Ecto neural progenitor cell (in vitro differentiated cells): ENCODE results near the gene FAM53B.
"Not testable (repeated sequence)": the region's sequence is repeated elsewhere in the genome, so short reads cannot be mapped to it uniquely, and the experiment has no call there.

ENCODE experiments used
- DNase-seq: peaks from one replicate; pipeline ENCODE4 v3.0.0-alpha.2; 2018; ENCODE audit warnings: low spot score

Gene FAM53B

GRCh38 chr10:124628676-124629021 lies 115.5 kb downstream of the FAM53B start:
- DNase-seq, result no peak

DNA sequence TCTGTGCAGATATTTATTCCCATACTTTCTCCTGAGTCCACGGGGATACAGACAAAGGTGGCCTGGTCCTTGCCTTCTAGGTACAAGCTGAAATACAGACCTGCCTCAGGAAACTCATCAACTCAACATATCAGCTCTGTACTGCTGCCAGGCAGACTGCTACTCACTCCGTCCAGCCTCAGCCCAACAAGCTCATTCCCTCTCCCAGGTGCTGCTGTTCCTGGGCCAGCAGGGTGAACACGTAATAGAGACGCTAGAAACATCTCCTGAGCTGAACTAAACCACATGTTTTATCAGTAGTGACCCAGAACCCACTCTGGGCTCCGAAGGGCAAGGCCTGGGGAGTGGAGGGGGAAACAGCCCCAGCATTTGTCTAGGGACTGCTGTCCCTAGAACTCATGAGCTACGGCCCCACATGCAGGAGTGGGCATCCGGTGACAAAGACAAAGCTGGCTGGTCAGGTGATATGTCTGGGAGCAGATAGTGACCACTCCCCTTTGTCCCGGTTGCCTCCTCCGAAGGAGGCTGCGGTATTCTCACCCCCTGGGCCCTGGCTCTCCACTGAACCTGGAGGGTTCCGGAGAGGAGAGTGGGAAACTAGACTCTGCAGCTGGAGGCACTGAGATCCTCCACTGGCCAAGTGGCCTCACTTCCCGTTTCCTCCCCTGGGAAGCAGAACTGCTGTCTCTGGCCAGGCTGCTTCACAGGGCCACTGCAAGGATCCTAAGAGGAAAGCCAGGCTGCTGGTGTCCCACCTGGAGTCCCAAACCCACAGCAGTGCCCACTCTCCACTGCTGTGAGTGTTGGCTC lies 116.1 kb downstream of the FAM53B start:
- no peak for DNase-seq

- DNase-seq, result no peak
Measured at GRCh38 chr10:124626759-124627380, 117.3 kb downstream of the FAM53B start.

GRCh38 chr10:124625831-124626238 lies 118.3 kb downstream of the FAM53B start:
- no peak for DNase-seq

- no peak for DNase-seq
Measured at GRCh38 chr10:124624895-124625294, 119.3 kb downstream of the FAM53B start.

DNA sequence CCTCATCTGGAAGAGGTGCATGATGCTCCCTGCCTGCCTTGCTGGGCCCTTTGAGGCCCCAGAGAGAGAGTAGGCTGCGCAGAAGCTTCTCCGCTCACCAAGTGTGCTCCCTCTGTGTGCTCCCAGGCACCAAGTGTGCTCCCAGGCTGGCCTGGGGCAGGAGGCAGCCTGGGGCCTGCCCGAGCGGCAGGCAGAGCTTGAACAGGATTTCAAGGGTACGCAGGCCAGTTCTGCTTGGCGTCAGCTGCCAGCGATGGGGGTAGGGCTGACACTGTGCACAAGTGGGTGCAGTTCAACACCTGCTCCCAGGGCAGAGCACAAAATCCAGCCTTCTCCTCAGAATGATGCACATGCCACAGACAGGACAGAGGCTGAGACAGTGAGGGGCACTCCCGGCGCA lies 119.7 kb downstream of the FAM53B start:
- DNase-seq, result no peak

GRCh38 chr10:124624006-124624405 lies 120.2 kb downstream of the FAM53B start:
- no peak for DNase-seq

- no peak for DNase-seq
Measured at GRCh38 chr10:124622866-124623536, 121.2 kb downstream of the FAM53B start.

GRCh38 chr10:124622158-124622557 lies 122.0 kb downstream of the FAM53B start:
- DNase-seq, result no peak

- no peak for DNase-seq
Measured at GRCh38 chr10:124621637-124622036, 122.5 kb downstream of the FAM53B start.

- DNase-seq, result no peak
Measured at GRCh38 chr10:124619802-124620490, 124.2 kb downstream of the FAM53B start.

- DNase-seq, result no peak
Measured at GRCh38 chr10:124619195-124619594, 125.0 kb downstream of the FAM53B start.

GRCh38 chr10:124618470-124619073 lies 125.6 kb downstream of the FAM53B start:
- no peak for DNase-seq

GRCh38 chr10:124616836-124617130 lies 127.4 kb downstream of the FAM53B start:
- DNase-seq, result no peak

DNA sequence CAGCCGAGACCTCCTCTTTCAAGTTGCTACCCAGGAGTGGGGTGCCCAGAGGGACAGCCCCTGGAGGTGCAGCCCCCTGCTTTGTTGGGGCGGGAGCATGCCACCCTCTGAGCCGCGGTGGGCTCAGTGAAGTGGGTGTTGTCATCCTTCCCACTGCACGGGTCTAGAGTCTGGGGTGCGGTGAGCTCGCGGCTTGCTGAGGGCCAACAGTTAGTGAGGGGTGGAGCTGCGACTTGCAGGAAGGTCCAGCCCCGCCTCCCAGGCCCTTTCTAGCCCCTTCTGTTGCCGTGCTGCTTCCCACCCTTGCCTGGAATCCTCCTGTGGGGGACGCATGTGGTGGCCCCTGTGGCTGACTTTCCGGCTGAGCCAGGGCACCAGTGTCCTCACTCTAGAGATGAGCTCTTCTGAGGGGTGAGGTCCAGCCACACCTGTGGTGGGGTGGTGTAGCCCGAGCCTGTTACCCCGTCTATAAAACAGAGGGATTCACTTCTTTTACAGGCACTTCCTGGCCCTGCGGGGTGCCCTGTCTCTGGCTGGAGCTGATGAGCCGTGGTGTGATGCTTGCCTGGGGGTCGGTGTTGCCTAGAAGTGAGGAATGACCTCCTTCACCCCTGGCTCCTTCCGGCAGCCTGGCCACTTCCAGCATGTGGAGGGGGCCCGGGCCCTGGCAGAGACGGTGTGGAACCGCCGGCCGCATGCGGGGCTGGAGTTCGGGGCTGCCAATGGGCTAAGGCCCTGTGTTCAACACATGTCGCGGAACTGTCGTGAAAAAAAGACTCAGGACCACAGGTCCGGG lies 127.9 kb downstream of the FAM53B start:
- DNase-seq, result no peak

DNA sequence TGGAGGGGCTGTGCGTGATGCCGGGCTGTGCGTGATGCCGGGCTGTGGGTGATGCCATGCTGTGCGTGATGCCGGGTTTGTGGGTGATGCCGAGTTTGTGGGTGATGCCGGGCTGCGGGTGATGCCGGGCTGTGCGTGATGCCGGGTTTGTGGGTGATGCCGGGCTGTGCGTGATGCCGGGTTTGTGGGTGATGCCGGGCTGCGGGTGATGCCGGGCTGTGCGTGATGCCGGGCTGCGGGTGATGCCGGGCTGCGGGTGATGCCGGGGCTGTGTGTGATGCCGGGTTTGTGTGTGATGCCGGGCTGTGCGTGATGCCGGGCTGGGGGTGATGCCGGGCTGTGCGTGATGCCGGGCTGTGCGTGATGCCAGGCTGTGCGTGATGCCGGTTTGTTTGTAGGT lies 128.9 kb downstream of the FAM53B start:
- DNase-seq, result no peak

- DNase-seq, result no peak
Measured at GRCh38 chr10:124614003-124614659, 130.0 kb downstream of the FAM53B start.

DNA sequence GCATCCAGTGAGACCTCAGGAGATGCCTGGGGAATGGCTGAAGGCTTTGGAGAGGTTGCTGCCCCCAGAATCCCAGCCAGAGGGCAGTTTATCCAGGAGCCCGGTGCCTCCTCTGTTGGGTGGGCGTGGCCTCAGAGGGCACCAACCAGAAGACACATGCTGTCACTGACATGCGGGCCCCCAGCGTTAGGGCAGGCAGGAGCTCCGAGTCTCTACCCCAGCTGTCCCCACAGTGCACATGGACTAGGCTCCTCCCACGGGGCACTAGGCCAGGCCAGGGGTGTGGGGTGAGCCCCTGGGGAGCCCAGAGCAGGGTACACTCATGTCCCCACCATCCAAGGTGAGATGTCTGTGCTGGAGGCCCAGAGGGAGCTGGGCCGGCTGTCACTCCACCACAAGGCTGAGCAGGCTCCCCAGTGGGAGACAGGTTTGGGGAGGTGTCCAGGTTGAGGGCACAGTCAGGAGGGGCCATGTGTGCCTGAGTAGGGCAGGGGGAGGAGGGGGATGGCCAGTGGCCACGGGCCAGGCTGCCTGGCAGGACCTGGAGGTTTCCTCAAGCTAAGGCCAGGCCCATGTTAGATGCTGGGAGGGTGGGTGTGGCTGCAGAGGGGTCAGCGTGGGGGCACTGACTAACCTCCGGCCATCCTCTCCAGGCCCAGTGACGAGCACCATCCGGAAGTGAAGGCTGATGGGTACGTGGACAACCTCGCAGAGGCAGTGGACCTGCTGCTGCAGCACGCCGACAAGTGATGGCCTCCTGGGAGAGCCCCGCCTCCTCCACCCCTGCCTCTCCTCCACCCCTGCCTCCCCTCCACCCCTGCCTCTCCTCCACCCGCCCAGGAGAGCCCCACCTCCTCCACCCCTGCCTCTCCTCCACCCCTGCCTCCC lies 131.3 kb downstream of the FAM53B start:
- peak; percentile 73 for DNase-seq

- DNase-seq, result no peak
Measured at GRCh38 chr10:124611738-124612137, 132.4 kb downstream of the FAM53B start.

DNA sequence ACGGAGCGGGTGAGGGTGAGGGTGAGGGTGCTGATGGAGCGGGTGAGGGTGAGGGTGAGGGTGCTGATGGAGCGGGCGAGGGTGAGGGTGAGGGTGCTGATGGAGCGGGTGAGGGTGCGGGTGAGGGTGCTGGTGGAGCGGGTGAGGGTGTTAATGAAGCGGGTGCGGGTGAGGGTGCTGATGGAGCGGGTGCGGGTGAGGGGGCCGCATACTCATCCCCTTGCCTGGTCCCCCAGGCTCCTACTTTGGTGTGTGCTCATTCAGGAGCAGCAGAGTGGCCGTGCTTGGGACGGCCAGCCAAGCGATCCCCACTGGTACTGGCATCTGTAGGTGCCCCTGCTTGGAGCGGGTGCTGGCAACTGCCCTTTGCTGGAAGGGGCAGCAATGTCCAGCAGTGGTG lies 133.3 kb downstream of the FAM53B start:
- DNase-seq, result not testable (repeated sequence)
